ENCODE data around the gene AP5Z1.

- TF ChIP-seq POLR2A (IDR thresholded peaks at IDR 0.05): no peak
- no peak for TF ChIP-seq CTCF (IDR thresholded peaks at IDR 0.05)
- no peak for TF ChIP-seq POLR2AphosphoS5 (IDR thresholded peaks at IDR 0.05)
Observed at GRCh38 chr7:4758791-4759190, 16.6 kb upstream of the AP5Z1 start.

All from prostate gland (tissue), 2 donors.